Right renal cortex interstitium (tissue), 3 donors: ENCODE data around the gene GAS1. TPM values are rescaled to one million over a fixed set of nuclear protein-coding genes. Genes with fewer than 3 reads are reported as not detected.
A peak's percentile ranks its signal among the peaks of the same experiment; 100 is the strongest.

Experiments used
- DNase-seq, 3 donors: peaks; one replicate each; pipeline ENCODE4 v3.0.0-alpha.2; 2013; ENCODE audit warnings: low read depth in 3 of 3, low spot score in 2 of 3
- polyA plus RNA-seq, 3 donors: library from polyadenylated mRNA; unstranded; fragments of 120-200 nt; gene quantifications; one replicate each; pipeline ENCODE4 v1.2.1, GENCODE V29; 2013; ENCODE audit not compliant: insufficient read length in 3 of 3

GAS1 gene, protein sequence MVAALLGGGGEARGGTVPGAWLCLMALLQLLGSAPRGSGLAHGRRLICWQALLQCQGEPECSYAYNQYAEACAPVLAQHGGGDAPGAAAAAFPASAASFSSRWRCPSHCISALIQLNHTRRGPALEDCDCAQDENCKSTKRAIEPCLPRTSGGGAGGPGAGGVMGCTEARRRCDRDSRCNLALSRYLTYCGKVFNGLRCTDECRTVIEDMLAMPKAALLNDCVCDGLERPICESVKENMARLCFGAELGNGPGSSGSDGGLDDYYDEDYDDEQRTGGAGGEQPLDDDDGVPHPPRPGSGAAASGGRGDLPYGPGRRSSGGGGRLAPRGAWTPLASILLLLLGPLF
- 10 to 100 TPM; 45.8 to 47.7 (median 46.8) TPM for polyA plus RNA-seq

DNA sequence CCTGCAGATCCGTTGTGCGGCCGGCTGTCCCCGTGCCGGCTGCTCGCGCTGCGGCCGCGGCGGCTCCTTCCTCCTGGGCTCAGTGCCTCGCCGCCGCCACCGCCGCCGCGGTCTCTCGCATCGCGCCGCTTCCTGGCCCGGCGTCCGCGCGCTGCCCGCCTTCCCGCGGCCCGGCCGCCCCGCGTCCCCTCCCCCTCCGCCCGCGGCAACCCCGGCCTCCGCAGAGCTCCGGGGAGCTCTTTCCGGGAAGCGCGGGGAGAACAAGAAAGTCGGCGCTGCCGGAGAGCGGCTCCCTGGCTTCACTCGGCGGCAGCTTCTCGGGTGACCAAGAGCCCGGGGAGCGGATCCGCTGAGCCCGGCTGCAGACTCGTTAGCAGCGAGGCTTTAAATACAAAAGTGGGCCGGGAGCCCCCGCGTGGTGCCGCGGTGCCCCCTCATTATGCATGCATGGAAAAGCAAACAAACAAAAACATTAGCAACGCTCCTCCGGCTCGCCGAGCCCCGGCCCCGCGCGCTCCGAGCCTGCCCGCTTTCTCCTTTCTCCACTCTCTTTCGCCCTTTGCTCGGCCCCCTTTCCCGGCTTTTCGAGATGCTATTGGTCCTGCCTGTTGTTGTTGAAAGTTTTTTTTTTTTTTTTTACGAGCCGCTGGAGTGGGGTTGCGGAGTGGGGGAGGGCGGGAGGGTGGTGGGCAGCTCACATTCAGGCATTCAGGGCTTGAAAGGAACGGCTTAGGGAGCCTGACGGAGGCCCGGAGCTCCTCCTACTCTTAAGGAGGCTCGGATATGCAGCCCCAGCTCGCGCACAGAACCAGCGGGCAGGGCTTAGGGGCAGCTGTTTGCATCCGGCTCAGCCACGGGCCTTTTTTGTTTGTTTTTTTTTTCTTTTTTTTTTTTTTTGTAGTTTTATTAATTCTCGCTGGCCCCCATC, at the start of gene GAS1:
Gene GAS1, minus strand, starts transcription at position 361 of the 928 bp plus-strand sequence. CDS start 727 bp downstream, outside the sequence.
- peak; percentile 88 to 92 (median 90) for DNase-seq

DNA sequence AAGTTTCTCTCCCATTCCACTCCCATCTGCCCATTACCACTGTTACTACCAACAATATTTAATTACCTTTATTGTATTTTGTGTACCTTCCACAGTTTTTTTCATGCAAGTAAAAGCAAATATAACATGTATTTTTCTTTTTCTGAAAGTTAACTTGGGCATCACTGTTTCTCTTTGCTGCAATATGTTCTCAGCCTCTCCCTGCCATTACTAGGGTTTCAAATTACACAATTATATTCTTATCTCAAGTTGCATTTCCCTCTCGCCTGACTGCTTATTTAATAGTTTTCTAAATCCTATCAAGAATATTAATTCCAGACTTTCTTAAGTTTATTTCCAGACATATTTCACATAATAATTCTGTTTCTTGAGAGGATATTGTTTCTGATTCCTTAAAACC, 46.9 kb upstream of the GAS1 start:
- DNase-seq: no peak

DNA sequence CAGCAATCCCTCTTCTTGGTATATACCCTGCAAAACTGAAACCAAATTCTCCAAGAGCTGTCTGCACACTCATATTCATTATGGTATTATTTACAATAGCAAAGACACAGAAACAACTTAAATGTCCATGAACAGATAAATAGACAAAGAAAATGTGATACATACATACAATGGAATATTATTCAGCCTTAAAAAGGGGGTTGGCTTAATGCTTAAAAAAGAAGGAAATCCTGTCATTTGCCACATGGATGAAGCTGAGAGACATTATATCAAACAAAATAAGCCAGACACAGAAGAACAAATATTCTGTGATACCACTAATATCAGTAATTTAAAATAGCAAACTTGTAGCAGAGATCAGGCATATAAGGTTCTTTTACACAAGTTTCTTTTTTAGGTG, 46.5 kb upstream of the GAS1 start:
- DNase-seq: no peak

DNA sequence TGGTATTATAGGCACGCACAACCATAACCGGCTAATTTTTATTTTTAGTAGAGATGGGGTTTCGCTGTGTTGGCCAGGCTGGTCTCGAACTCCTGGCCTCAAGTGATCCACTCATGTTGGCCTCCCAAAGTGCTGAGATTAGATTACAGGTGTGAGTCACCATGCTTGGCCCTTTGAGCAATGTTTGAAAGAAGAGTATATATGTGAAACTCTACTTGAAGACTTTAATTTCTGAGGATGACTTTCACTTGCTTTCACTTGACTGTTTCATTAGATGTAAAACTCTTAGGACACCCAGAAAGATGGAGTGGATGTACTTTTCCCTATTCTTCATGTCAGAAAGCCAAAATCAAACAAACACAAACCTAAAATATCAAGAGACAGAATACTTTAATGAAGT, 43.8 kb upstream of the GAS1 start:
- DNase-seq: no peak

DNA sequence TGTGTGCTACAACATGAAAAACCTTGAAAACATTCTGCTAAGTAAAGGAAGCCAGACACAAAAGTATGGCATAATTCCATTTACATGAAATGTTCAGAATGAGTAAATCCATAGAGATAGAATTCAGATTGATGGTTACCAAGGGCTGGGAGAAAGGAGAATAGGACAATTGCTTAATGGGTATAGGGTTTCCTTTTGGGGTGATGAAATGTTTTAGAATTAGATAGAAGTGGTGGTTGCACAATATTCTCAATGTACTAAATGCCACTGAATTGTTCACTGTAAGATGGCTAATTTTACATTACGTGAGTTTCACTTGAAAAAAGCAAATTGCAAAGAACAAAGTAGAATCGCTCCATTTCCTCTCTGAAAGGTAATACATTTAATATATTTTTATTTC, 43.0 kb upstream of the GAS1 start:
- DNase-seq: no peak

DNA sequence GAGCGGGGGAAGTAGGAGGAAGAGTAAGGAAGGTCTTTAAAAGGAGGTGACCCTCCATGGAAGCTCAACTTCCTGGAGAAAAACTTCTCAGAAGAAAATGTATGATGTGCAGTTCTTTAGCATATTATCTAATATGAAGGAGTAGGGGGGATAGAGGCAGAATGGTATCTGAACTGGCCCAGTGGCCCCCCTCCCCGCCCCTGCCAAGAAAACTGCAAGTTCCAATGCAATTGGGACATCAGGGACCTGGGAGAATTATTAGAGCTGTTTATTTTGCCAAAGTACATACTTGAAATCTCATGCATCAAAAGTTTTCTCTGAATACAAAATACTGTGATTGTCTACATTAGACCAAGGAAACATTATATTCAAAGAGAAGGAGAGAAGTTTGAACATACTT, 40.6 kb upstream of the GAS1 start:
- DNase-seq: no peak

DNA sequence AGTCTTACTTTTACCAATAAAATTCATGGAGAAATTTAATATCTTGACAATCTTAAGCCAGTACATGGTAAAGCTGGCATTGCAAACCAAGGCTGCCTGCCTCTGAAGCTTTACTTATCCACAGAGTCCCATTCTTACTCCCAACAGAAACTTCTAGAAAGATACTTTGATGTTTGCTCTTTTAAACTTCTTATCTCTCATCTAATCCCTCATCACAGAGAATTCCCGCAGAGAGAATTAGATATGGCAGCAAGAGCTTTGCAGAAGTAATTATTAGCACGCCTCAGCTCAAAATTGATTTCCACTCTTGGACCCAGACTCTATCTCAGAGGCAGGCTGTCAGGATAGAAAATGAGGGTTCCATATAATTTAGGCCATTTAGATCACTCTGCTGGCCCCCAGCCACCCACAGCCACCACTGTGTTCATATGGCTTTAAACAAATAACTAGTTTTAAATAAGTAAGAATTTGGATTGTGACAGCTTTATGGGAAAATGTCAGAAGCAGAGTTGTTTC, 37.9 kb upstream of the GAS1 start:
- no peak for DNase-seq

DNA sequence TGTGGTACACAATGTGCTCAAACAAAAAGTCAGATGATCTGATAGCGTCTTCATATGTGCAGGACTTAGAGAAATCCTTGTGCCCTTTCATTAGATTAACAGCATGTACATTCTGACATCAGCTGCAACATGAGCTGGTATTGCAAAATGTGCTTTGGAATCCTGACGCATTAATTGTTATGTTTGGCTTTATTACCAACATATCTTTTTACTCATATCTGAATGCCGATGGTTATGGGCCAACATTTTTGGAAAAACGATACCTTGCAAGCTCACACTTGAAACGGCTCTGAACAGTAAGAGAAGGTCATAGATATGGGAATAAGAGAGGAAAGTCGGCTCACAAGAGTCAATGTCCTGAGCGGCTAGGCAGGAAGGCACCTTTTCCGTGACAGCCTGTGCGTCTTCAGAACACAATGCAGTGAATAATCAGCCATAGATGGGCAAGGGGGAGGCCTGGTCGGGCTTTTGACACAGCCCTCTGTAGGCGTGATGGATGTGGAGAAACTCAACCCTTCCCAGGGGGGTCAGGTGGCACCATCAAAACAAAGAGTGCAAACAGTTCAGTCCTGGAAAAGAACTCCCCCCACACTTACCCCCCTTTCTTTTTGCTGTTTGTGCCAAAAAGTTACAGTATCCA, 36.4 kb upstream of the GAS1 start:
- peak in 2 of 3 donors; percentile 44 to 50 for DNase-seq

DNA sequence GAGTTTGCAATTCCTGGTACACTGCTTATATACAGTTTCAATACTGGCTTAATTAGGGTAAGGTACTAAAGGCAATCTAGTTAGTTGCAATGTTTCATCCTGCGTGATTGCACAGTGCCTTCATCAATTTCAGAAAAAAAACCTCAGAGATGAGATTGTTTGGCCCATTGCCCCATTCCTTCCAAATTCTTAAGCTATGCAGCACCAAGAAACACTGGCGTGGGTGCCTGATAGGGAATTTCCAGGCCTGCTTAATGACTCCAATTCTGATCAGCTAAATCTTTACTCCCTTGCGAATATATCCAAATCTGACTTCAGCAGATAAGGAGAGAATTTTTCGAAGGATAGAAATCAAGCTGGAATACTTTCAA, 35.9 kb upstream of the GAS1 start:
- DNase-seq: no peak

DNA sequence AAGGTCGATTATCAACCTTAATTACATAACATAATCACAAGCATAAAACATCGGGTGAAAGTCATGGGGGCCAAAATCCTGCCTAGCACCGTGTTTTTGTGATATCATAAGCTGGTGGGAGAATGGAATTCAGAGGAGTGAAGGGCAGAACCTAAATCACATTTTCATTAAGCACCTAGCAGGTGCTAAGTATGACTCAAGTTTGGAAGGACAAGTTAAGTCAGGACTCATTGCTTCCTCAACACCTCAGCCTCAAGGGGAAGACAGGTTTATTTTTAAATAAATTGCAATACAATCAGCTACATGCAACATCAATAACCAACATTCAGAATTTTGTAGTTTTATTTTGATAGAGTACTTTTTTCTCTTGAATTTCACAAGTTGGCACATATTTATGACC, 33.5 kb upstream of the GAS1 start:
- DNase-seq: no peak

DNA sequence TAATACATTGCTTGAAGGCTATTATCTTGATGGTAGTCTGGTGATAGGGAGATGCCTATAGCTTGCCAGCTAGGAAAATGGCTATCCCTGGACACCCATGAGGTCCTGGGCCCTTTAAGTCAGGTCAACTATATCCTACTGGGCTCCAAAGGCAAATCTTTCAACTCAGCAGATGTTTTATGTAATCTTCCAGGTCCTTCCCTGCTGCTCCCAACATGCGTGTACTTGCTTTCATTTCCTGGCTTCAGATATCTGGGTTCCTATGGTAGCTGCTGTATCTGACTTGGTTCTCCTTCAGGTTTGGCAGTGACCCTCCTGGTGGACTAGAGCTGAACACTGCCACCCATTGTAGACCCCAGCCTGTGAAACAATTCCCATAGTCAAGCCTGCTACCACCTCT, 32.4 kb upstream of the GAS1 start:
- DNase-seq: no peak

DNA sequence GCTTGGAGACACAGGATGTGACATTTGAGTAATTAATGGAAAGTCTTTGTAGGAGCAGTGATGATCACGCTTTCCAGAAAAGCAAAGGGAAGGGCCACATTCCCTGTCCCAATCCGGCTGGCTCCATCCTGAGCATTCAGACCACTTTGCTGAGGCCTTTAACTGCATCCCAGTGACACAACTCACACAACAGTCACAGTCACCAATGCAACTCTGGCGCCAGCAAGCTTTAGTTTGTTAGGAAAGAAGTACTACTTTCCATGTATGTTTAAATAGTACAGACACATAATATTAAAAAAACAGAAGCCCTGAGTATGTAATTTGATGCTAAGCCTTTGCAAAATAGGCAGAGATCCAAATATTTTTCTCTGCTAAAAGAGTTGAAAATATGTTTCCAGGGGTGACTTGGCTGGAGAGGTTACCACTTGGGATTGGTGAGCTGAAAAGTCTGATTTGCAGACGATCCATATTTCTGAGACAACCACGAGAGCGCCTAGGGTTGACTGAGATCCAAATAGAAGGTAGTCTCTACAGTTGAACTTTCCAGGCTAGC, 31.7 kb upstream of the GAS1 start:
- no peak for DNase-seq

DNA sequence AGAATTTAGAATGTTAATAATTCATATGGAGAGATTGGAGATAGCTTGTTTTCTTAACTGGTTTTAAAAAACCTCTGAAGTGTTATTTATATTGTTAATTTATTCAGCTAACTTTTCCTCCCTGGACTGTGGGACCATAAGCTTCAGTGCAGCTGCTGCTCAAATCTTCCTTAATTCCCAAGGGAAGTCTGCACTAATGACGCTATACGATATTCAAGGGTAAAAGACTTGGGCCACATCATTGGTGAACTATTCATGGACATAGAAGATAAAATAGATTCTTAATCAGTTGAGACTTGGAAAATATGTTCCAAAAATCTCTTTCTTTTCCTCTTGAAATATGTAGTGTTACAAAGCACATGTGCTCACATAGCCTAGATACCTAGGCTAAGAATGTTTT, 31.1 kb upstream of the GAS1 start:
- DNase-seq: no peak

DNA sequence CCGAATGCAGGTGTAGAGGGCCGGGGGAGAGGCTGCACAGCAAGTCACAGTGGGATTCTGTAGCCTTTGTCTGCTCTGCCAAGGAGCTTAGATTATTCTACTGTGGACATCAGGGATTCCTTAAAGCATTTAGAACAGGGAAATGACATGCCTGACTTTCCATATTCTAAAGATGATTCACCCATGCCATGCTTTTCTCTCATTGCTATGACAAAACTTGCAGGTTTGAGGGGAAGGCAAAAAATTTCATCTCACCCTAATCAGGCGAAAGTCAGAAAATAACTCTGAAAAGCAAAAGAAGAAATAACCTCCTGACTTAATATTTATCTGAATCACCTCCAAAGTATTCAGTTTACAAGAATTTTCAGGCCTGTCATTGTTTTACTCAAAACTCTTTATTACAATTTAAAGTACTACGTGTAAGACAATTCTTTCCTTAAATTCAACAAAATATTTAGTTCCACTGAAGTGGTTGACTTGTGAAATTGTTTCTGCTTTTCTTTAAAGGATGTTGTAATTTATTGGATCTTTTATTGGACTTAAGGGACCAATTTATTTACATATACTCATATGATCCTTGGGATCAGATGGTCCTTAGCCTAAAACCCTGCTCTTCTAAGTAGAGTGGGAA, 30.0 kb upstream of the GAS1 start:
- no peak for DNase-seq

DNA sequence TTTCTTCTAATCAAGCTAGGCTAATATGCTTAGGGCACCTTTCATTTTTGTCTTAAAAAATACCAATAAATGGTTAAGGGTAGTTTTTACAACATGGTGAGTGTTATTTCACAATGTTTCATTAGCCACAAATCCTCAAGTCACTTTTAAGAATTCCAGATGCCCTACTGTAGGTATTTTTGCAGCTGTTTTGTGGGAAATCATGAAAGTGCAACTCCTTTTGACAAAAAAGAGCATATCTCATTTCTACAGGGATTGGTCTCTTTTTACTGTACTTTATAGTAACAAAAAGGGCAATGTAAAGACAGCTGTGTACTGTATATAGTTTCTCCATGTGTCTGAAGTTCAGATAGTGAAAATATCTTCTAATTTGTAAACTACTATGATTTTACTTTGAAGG, 28.3 kb upstream of the GAS1 start:
- DNase-seq: no peak

DNA sequence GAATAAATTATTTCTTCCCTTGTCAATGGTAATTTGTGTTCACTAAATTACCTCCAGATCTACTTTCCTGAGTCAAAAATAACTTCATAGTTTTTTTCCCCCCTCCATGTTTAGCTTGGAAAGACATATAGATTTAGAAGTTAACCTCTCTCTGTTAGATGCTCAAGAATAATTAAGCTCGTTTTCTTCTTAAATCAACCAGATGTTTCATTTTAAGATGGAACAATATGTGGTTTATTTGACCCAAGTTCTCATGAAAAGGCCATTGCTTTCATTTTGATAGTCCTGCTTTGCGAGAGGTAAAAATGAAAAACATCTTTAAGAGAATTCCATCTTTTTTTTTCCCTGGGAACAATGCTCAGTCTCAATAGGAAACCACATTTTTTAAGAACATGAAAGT, 27.7 kb upstream of the GAS1 start:
- DNase-seq: no peak

DNA sequence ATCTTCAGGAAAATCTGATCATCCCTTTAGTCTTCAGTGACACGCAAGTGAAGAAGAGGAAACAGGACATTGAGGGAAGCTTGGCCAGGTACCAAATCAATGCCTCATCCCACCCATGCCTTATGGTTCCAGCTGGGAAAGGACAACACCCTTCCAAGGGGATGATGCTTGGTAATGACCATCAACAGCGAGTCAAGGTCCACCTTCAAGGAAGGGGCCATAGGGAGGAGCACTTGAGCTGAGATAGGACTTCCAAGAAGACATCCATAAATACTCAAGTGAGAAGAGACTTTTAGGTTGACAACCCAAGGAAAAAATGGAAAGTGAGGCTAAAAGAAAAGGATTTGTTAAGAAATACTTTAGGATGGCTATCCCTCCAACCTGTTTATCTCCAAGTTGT, 27.1 kb upstream of the GAS1 start:
- no peak for DNase-seq

DNA sequence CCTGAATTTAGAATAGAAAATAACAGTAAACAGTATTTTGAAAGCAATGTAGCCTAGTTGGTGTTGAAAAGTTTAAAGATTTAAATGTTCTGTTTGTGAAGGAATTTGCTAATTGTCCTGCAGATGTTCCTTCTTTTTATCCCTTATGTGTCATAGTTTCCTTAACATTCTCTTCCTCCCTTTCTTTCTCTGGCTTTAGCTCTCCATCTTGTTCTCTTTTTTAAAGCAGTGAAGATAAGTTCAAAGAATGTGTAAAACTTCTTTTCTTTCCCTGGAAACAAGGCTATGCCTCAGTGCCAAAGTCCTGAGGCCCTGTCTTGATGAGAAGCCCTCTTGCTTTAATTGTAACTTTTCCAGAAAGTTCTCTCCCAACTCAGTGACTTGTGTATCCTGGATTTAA, 24.4 kb upstream of the GAS1 start:
- no peak for DNase-seq

DNA sequence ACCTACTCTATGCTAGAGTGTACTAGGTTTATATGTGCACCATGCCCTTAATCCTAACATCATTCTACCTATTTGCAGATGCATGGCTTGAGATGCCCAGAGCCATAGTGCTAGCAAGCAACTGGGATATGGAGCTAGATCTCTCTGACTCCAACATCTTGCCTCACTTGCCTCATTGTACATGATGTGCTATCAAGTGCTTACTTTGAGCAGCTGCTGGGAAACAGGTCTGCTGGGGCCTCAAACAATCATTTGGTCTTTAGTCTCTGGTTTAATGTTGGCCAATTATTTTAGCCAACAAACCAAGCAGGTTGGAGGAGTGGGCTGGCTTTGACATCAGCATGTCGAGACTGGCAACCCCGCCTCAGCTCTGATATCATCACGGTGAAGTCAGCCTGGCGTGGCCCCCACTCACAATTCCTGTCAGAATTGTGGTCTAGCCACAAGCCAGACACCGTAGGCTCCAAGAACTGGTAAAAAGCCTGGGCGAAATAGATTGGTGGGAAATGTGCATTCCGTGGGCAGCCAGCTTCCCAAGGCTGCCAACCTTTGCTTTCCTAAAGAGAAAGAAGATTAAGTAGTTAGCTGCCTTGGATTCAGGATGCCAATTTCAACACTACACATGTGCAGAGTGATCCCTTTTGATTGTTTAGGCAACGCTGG, 21.1 kb upstream of the GAS1 start:
- DNase-seq: no peak
